GM18505 (cell line): ENCODE measurements around the gene CAPN3.

ENCODE experiments used
- ATAC-seq: cut with Tn5 transposase; IDR thresholded peaks from one replicate; pipeline ENCODE4 v1.9.1; 2021; ENCODE audit not compliant: unreplicated experiment
- POLR2A ChIP-seq: IDR thresholded peaks from 4 replicates; pipeline ENCODE4 v1.6.1; 2011; ENCODE audit warnings: borderline replicate concordance; ENCODE audit not compliant: insufficient read depth, insufficient read length; ENCODE audit errors: extremely low read depth

The CAPN3 gene

DNA sequence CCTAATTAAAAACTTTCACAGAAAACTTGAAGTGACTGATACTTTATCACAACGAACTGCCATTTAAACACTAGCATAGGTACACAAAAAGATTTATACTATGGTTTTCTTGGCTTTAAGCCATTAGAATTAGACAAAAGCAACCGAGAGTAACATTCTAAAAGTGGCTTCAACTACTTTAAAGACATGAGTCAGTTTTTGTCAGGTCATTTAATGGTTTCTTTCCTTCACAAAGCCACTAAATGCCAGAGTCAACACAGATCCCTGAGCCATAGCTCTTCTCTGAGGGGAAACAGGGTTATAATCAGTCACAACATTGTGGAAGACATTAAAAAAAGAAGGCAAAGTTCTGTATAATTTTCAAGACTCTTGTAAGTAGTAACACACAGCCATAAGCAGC is 54.6 kb downstream of the CAPN3 start:
- TF ChIP-seq POLR2A = no peak
- ATAC-seq = no peak

DNA sequence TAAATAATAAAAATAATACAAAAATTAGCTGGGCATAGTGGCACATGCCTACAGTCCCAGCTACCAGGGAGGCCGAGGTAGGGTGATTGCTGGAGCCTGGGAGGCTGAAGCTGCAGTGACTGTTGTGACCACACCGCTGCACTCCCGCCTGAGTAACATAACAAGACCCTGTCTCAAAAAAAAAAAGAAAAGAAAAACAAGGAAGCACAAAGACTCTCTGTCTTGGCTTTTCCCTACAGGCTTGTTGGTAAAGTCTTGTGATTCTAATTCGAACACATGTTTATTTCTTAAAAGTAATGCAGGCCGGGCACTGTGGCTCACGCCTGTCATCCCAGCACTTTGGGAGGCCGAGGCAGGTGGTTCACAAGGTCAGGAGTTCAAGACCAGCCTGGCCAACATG is 60.1 kb downstream of the CAPN3 start:
- TF ChIP-seq POLR2A = no peak
- ATAC-seq = no peak

DNA sequence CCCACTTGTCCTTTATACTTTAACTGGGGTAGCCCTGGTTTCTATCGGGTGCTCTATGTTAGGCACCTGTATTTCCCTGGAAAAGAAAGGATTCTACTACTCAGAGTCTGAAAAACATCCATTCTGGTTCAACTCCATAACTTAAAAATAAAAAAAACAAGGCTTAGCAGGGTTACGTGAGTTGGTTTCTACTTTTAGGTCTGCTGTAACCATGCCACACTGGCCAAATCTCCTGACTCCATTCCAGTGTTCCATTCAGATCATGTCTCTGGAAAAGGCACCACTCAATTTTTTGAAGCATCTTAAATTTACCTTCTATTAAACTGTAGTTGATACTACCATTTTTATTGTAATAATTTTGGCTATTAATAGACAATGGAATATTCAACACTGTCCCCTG is 62.1 kb downstream of the CAPN3 start:
- ATAC-seq = no peak
- TF ChIP-seq POLR2A = no peak

DNA sequence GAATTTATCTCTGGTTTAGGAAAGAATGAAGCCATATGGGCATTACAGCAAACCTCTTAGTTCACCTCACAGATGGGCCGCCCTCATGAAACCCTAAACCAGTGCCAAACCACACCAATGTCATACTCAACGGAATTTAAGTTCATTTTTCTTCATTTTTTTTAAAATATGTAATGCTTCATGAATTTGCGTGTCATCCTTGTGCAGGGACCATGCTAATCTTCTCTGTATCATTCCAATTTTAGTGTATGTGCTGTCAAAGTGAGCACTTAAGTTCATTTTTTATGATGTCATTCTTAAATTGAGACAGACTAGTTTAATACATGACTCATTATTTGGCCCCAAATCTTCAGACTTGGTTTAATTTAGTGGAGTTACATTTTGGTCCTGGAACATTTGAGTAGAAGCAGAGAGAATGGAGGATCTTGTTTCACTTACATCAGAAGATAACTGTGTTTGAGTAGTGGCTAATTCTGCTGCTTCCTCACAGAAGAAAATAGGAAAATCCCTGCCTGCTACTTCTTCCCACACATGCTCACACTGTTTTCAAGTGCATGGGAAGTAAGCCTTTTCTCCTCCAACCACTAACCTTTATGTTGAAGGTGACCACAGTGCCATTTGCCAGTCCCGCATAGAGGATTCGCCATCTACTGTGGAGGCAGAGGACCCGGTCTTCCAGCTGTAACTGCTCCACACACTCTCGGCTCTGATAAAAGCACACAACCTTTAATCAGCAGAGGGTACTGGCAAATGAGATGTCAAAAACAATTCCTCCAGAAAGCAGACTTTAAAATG is 68.3 kb downstream of the CAPN3 start:
- ATAC-seq = no peak
- TF ChIP-seq POLR2A = no peak

DNA sequence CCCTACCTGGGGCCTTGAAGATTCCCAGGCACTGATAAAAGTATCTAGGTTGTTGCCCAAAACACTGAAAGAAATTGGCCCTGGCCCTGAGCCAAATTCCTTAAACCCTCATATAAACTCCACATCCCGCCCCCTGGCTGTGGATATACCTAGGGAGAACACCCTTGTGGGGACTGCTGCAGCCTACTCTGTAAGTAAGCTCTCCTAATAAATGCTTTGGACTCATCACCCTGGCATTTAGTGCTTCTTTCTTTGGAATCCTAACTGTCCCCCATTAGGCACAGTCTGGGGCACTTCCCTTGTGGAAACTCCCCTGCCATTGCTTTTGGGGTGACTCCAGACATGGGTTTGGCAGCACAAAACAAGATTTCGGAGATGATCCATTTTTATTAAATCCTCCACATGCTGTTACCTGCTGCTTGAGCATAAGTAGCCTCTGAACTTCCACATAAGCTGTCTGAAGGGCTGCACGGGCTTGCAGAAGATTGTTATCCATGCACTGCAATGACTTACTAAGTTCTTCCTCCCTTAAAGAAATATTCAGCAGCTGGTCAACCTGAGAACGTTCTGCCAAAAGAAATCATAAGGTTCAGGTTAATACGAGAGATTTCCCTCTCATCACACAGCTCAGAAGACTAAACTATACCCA is 85.2 kb downstream of the CAPN3 start:
- TF ChIP-seq POLR2A = no peak
- no peak for ATAC-seq

DNA sequence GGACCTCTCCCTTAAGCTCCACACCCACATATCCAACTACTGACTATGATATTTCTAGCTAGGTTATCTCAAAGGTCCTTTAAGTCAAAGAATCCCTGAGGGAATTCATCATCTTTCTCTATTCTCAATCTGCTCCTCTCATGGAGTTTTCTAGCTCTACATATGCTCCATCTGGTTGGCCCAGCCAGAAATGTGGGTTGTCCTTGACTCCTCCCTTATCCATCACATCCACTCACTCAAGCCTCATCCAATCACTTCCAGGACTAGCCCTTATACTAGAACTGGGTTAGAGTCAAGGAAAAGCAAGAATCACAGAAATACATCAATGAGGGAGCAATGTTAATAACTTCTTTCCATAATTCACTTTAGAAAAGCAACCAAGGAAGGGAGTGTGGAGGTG is 86.2 kb downstream of the CAPN3 start:
- ATAC-seq = no peak

DNA sequence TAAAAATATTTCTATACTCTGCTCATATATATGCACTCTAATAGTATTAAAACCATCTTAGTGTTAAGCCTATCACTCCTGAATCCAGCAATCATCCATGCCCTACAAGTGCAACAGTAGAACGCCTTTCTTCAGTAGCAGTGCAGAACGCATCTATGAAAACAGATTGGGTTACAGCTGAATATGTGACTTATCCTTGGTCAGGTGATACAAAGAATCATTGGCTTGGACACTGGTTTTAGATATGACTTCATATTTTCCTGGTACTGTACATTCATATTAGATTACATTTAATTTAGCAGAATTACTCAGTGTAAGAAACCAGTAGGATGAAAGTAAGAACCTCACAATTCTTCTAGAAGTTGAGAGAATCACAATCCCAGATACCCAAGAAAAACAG is 88.3 kb downstream of the CAPN3 start:
- ATAC-seq = no peak
- TF ChIP-seq POLR2A = no peak

More for the DNA sequence above, 86.2 kb downstream of the CAPN3 start:
- no peak for TF ChIP-seq POLR2A

DNA sequence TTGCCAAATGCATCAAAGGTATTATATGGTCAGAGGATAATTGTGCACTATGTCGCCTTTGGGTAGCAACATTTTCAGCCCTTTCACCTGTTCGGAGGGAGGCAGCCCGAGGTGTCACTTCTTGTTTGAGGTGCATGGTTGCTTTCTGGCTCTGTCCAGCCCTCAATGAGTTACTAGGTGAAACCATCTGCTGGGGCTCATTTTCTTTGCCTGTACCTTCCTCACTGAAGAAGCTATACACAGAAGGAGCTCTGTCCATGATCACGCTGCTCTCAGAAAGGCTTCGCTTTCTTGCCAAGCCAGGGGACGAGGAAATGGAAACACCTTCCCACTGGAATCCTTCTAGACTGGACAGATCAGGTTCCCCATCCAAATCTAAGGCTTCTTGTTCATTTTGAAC is 89.0 kb downstream of the CAPN3 start:
- TF ChIP-seq POLR2A = no peak
- ATAC-seq = no peak

- no peak for ATAC-seq
- no peak for TF ChIP-seq POLR2A
Measured at GRCh38 chr15:42449770-42450424, 90.6 kb downstream of the CAPN3 start.

DNA sequence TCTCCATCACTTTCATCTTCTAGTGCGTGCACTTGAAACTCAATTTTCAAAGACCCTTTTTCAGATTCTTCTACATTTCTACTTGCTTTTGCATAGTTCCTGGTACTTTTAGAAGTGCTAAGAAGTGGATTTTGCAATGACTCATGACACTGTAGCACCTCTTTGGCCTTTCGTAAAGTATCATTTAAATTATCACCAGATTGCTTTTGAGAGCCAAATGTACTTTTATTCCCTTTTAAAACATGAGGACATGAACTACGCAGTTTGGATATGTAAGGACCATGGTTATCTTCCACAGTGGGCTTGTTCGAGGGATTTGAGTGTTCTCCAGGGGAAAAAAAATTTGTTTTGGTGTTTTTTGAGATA is 91.1 kb downstream of the CAPN3 start:
- no peak for TF ChIP-seq POLR2A
- ATAC-seq = no peak

DNA sequence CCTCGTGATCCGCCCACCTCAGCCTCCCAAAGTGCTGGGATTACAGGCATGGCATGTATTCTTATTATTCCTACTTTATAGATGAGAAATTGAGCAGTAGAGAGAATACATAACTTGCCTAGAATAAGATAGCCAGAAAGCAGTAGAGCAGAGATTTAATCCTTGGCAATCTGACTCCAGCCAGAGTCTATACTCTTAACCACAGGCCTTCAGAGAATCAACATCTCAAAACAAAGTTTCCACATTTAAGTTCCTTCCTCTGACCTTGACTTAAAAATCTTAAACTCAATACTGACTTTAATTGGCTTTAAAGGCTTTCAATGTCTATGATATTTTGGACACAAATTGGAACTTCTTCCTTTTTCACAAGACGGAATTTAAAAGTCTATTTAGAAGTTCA is 94.5 kb downstream of the CAPN3 start:
- no peak for ATAC-seq
- no peak for TF ChIP-seq POLR2A

GRCh38 chr15:42456531-42456930 is 97.2 kb downstream of the CAPN3 start:
- no peak for ATAC-seq
- no peak for TF ChIP-seq POLR2A

DNA sequence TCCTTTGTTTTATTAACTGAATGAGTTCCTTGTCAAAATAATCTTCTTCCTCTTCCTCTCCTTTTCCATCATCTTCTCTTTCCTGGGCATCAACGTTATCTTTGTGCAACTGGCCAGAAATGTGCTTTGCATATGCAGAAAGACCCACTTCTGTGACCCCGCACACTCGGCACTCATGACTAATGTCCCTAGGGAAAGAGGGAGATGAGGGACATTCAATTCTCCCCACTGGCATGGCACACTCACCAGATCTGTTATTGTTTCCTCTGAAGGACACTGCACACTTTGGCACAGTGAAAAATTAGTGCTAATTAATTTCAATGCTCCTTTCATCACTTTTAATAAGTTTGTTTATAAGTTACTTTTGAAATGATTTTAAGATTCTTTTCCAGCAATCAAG is 97.7 kb downstream of the CAPN3 start:
- no peak for TF ChIP-seq POLR2A
- ATAC-seq = no peak
